Kasumi-1 (cell line): ENCODE measurements around the gene APOBEC3C.
"Not testable (repeated sequence)": the region's sequence is repeated elsewhere in the genome, so short reads cannot be mapped to it uniquely, and the experiment has no call there.

Experiments
- DNase-seq, 2 experiments: peaks; one replicate each; lab custom pipeline; 2025; lab: John Stamatoyannopoulos, UW

Gene APOBEC3C

GRCh38 chr22:39013942-39014722 lies at the start of gene APOBEC3C:
Gene APOBEC3C, plus strand, starts transcription at chr22:39014257. Its CDS starts 106 bp downstream, at chr22:39014363.
- peak; percentile 88 to 90 for DNase-seq

GRCh38 chr22:38964306-38964705 lies 49.8 kb upstream of the APOBEC3C start:
- DNase-seq, result no peak

- DNase-seq, result no peak
Measured at GRCh38 chr22:38964989-38965388, 49.1 kb upstream of the APOBEC3C start.

- no peak for DNase-seq
Measured at GRCh38 chr22:38965614-38966379, 48.3 kb upstream of the APOBEC3C start.

- DNase-seq, result no peak
Measured at GRCh38 chr22:38966380-38966702, 47.7 kb upstream of the APOBEC3C start.

GRCh38 chr22:38966942-38967341 lies 47.1 kb upstream of the APOBEC3C start:
- DNase-seq, result no peak

GRCh38 chr22:38967451-38968450 lies 46.3 kb upstream of the APOBEC3C start:
- DNase-seq, result no peak

- no peak for DNase-seq
Measured at GRCh38 chr22:38968801-38969200, 45.3 kb upstream of the APOBEC3C start.

GRCh38 chr22:38970551-38970950 lies 43.5 kb upstream of the APOBEC3C start:
- DNase-seq, result no peak

- DNase-seq, result no peak
Measured at GRCh38 chr22:38971202-38971601, 42.9 kb upstream of the APOBEC3C start.

GRCh38 chr22:38971791-38972190 lies 42.3 kb upstream of the APOBEC3C start:
- DNase-seq, result no peak

GRCh38 chr22:38972558-38972957 lies 41.5 kb upstream of the APOBEC3C start:
- DNase-seq, result no peak

- DNase-seq, result peak in 1 of 2 experiments; percentile 6
Measured at GRCh38 chr22:38973289-38974169, 40.5 kb upstream of the APOBEC3C start.

GRCh38 chr22:38974170-38974825 lies 39.8 kb upstream of the APOBEC3C start:
- no peak for DNase-seq

- DNase-seq, result no peak
Measured at GRCh38 chr22:38974826-38975175, 39.3 kb upstream of the APOBEC3C start.

GRCh38 chr22:38977289-38977688 lies 36.8 kb upstream of the APOBEC3C start:
- not testable (repeated sequence) for DNase-seq

GRCh38 chr22:38980587-38980986 lies 33.5 kb upstream of the APOBEC3C start:
- DNase-seq, result not testable (repeated sequence)

GRCh38 chr22:38981005-38981991 lies 32.8 kb upstream of the APOBEC3C start:
- no peak for DNase-seq
